ENCODE measurements around the gene CDH12.
A peak's percentile ranks its signal among the peaks of the same experiment; 100 is the strongest.
"Not testable (repeated sequence)": the region's sequence is repeated elsewhere in the genome, so short reads cannot be mapped to it uniquely, and the experiment has no call there.

CDH12 gene

DNA sequence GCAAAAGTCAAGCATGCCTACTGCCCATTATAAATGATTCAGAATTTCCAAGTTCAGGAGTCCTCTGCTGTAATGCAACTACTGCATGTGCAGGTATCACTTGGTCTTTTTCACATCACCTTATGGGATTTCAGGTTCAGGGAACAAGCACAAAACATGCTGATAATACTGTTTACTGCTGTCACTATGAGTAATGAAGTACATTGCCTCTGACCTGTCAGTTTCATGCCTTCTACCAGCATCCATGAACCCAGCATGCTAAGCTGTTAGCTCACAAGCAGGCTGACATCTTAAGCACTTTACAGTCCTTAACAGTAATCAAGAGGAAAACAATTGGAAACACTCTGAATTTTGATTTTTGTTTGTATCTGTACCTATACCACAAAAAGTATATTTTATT is 743.8 kb downstream of the CDH12 start:
- no peak for DNase-seq

DNA sequence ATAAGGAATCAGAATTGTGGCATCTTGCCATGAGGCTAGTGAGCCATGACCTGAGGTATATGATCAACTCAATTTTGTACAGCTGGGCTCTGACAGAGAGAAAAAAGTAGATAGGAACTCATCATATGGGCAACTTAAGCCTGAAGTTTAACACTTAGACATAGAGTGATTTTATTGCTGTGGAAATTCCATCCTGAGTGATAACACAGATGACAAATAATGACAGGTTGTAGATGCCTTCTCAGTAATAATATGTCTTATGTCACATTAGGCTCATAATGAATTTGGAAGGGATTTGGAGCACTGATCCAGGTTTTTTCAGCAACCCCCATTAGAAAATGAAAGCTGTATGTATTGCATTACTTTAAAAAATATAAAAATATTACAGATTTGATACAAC is 744.6 kb downstream of the CDH12 start:
- DNase-seq = no peak

GRCh38 chr5:22102823-22103359 is 750.3 kb downstream of the CDH12 start:
- DNase-seq = no peak

- DNase-seq = no peak
Observed at GRCh38 chr5:22088517-22088916, 764.6 kb downstream of the CDH12 start.

- DNase-seq = no peak
Observed at GRCh38 chr5:22079566-22079965, 773.6 kb downstream of the CDH12 start.

DNA sequence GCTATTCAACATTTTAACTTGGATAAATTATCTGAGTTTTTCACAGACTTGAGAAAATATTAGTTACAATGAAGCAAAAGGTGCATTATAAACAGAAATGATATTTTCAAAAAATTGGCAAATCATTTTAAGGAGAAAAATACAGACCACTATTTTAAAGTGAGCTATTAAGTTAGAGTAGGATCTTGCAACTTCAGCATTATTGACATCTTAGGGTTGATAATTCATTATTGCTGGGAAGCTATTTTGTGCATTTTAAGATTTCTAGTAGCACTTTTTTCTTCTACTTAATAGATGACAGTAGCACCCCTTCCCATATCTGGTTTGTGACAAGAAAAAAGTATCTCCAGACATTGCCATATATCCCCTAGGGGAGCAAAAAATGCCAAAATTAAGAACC is 774.1 kb downstream of the CDH12 start:
- DNase-seq = no peak

GRCh38 chr5:22076586-22076985 is 776.6 kb downstream of the CDH12 start:
- no peak for DNase-seq

GRCh38 chr5:22070186-22070728 is 782.9 kb downstream of the CDH12 start:
- no peak for DNase-seq

GRCh38 chr5:22063717-22064116 is 789.4 kb downstream of the CDH12 start:
- no peak for DNase-seq

DNA sequence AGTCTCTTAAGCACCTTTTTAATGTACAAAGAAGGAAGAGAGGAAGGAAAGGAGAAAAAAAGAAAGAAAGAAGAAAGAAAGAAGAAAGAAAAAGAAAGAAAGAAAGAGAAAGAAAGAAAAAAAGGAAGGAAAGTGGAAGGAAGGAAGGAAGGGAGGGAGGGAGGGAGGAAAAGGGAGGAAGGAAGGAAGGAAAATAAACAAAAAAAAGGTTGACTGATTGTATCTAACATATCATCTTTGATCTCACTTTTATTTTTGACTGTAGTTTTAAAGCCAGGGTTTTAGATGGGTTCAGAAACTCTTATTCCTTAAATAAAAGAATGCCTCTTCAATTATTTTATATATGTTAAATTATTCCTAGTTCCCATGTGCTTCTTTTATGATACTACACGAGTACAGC is 794.5 kb downstream of the CDH12 start:
- DNase-seq = no peak

- DNase-seq = no peak
Observed at GRCh38 chr5:22057012-22057411, 796.1 kb downstream of the CDH12 start.

DNA sequence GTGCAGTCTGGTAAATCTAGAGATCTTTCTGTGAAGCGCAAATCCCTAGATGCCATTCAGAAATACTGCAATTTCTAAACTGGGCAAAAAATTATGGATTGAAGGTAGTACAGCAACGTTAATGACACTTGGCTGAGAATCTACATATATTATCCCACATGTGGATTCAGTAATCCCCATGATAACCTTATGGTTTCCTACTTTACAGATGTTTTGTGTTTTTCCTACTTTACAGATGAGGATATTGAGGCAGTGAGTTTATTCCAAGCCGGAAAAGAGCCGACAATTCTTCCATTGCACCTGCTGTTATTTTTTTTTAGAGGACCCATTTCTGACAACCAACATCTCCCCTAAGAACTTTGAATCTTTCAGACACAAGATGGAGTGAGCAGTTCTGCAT is 796.5 kb downstream of the CDH12 start:
- no peak for DNase-seq

DNA sequence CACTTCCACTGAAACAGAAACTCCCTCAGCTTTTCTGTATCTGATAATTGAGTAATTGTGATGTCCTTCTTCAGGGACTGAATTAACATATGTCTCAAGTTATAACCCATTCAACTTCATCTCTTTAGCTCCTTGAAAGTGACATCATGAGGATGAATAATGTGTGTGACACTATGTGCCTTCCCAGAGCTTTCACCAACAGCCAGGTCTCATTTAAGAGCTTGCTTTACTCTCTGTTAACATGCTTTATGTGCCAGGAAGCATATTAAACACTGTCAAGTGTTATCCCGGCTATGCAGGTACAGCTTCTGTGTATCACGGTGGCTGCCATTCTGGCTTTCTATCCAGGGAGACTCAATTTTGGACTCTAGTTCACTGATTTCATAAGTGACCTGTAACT is 799.9 kb downstream of the CDH12 start:
- DNase-seq = peak; percentile 52

GRCh38 chr5:22051881-22052280 is 801.3 kb downstream of the CDH12 start:
- no peak for DNase-seq

DNA sequence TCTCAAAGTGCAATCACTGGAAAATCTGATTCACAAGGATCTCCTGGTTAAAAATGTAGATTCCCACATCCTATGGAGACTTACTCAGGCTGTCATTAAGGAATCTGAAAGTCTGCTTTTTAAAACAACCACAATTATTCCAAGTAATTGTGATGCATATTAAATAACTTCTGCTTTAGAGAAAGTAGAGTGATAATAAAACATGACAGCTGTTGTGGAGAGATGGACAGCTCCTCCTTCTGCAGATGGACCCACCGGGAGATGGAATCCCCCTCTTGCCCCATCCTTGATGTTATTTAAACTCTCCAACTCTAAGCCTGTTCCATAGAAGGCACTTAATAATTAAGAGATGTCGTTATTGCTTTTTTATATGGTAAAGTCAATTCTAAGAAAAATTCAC is 802.2 kb downstream of the CDH12 start:
- DNase-seq = no peak

DNA sequence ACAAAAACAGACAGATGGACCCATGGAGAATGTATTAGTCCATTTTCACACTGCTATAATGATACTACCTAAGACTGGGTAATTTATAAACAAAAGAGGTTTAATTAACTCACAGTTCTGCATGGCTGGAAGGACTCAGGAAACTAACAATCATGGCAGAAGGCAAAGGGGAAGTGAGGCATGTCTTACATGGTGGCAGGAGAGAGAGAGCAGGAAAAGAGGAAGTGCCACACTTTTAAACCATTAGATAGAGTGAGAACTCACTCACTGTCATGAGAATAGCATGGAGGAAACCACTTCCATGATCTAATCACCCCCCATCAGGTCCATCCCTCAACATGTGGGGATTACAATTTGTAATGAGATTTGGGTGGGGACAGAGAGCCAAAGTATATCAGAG is 808.9 kb downstream of the CDH12 start:
- no peak for DNase-seq

GRCh38 chr5:22036061-22036460 is 817.1 kb downstream of the CDH12 start:
- DNase-seq = no peak

DNA sequence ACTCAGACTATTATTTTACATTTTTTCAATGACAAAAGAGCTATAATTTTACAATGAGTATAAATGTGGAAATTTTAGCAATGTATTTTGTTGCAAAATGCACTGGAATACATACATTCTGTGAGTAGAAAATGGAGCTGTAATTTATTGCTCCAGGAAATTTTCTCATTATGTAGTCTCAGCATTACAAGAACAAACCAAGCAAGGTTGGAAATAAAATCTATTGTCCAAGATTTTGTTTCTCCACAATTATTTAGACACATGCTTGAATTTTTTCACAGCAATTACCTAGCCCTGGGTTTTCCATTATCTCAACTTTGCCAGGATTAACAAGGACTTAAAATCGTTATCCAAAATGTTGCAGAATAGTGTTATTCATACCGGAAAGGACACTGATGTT is 820.1 kb downstream of the CDH12 start:
- no peak for DNase-seq

GRCh38 chr5:22023784-22024183 is 829.4 kb downstream of the CDH12 start:
- DNase-seq = no peak

- DNase-seq = peak; percentile 2
Observed at GRCh38 chr5:22012893-22013292, 840.3 kb downstream of the CDH12 start.

GRCh38 chr5:22010808-22011207 is 842.3 kb downstream of the CDH12 start:
- DNase-seq = not testable (repeated sequence)

- not testable (repeated sequence) for DNase-seq
Observed at GRCh38 chr5:22001097-22001496, 852.0 kb downstream of the CDH12 start.

GRCh38 chr5:21985799-21986198 is 867.3 kb downstream of the CDH12 start:
- not testable (repeated sequence) for DNase-seq

GRCh38 chr5:21951571-21951970 is 901.6 kb downstream of the CDH12 start:
- not testable (repeated sequence) for DNase-seq

DNA sequence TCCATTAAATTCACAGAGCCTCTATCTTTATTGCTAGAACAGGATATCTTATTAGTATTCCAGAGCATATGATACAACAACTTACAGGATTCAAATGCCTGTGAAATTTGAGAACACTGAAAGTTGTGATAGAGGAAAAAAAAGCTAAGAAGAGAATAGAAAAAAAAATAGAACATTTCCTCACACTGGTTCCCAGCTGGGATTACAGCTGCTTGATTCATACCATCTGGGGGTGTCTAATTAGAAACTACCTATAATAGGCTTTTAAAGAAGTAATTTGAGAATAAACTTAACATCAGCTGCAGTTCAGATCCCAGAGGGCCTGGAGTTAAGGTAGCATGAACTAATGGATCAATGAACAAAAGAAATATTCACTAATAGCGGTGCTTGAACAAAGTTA is 922.0 kb downstream of the CDH12 start:
- DNase-seq = peak; percentile 33
